GM12878 (cell line): ENCODE measurements around the gene PPA1. TPM values are rescaled to one million over a fixed set of nuclear protein-coding genes. Genes with fewer than 3 reads are reported as not detected.

ENCODE experiments used
- ATAC-seq: fragments of 200-7000 bp; cut with Tn5 transposase; 3 replicates; pipeline ENCODE4 v1.9.1; 2020; ENCODE audit warnings: mild to moderate bottlenecking, moderate library complexity
- BruUV-seq: library from RNA; stranded (reverse); fragments of 400-500 nt; replicated peaks from 2 replicates; lab custom pipeline; 2021; lab: Mats Ljungman, UMichigan
- CTCF ChIA-PET: fragments of 300-600 bp; sonication (Branson Sonifier 250); formaldehyde crosslinking; extraction: SDS; loops from one replicate; lab custom pipeline; 2021; ENCODE audit warnings: inconsistent platforms; lab: Yijun Ruan, JAX
- POLR2A ChIA-PET: fragments of 350-600 bp; formaldehyde crosslinking; extraction: SDS; loops from one replicate; lab custom pipeline; 2021; ENCODE audit warnings: inconsistent platforms; lab: Charles Lee
- RAD21 ChIA-PET: fragments of 300-600 bp; sonication (Branson Sonifier 250); formaldehyde crosslinking; loops from one replicate; lab custom pipeline; 2023; ENCODE audit warnings: antibody characterized with exemption; ENCODE audit not compliant: unreplicated experiment; lab: Charles Lee
- SMC1A ChIA-PET: fragments of 300-600 bp; sonication (Branson Sonifier 250); formaldehyde crosslinking; loops from one replicate; lab custom pipeline; 2023; ENCODE audit not compliant: unreplicated experiment, uncharacterized antibody; lab: Charles Lee
- DNase-seq: peaks from one replicate; pipeline ENCODE4 v3.0.0-alpha.2; 2011; ENCODE audit warnings: low read depth, low spot score
- FAIRE-seq: peaks from 3 replicates; lab custom pipeline; 2011; peaks lifted over from hg19 to GRCh38; lab: Jason Lieb, UNC
- H2AFZ ChIP-seq: 2 replicates; pipeline ENCODE4 v1.6.0; 2011; ENCODE audit warnings: low read depth, low read length, control low read depth; ENCODE audit not compliant: control insufficient read depth
- H3K27ac ChIP-seq: 2 replicates; pipeline ENCODE4 v1.5.1; 2011; ENCODE audit warnings: control low read depth; ENCODE audit not compliant: control insufficient read depth, insufficient read depth
- H3K27me3 ChIP-seq, 2 experiments: replicated peaks in 1 of 2; 2 replicates each; pipeline versions ENCODE4 v1.6.0 to v1.6.1; 2011; ENCODE audit warnings: low read length in 1 of 2; ENCODE audit not compliant: control insufficient read depth in 2 of 2, insufficient read depth in 2 of 2
- H3K36me3 ChIP-seq, 2 experiments: 2 replicates each; pipeline ENCODE4 v1.5.1; 2011; ENCODE audit warnings: low read length in 1 of 2; ENCODE audit not compliant: control insufficient read depth in 2 of 2, insufficient read depth in 2 of 2
- H3K4me1 ChIP-seq: 2 replicates; pipeline ENCODE4 v1.6.1; 2011; ENCODE audit warnings: mild to moderate bottlenecking, low read length, moderate library complexity, mixed read lengths; ENCODE audit not compliant: control insufficient read depth, insufficient read depth
- H3K4me2 ChIP-seq: 2 replicates; pipeline ENCODE4 v1.6.0; 2011; ENCODE audit warnings: control low read depth; ENCODE audit not compliant: control insufficient read depth, insufficient read depth
- H3K4me3 ChIP-seq: fragments of 200-600 bp; sonication (generic); 2 replicates; pipeline ENCODE4 v1.5.1; 2016
- H3K79me2 ChIP-seq: 2 replicates; pipeline ENCODE4 v1.6.0; 2011; ENCODE audit warnings: low read length; ENCODE audit not compliant: control insufficient read depth, insufficient read depth
- H3K9ac ChIP-seq: 2 replicates; pipeline ENCODE4 v1.8.0; 2011; ENCODE audit warnings: low read length, control low read depth, mixed read lengths; ENCODE audit not compliant: control insufficient read depth, insufficient read depth
- H3K9me3 ChIP-seq: replicated peaks from 3 replicates; pipeline ENCODE4 v1.5.1; 2011; ENCODE audit warnings: mild to moderate bottlenecking, low read length; ENCODE audit not compliant: control insufficient read depth, insufficient read depth
- H4K20me1 ChIP-seq: 2 replicates; pipeline ENCODE4 v1.6.0; 2011; ENCODE audit not compliant: control insufficient read depth, insufficient read depth
- IKZF2 ChIP-seq, 2 experiments: fragments of 450-650 bp; IDR thresholded peaks; 2 replicates each; pipeline ENCODE4 v1.6.1; 2017; ENCODE audit warnings: mild to moderate bottlenecking in 2 of 2, moderate library complexity in 2 of 2
- MEF2B ChIP-seq: fragments of 450-650 bp; IDR thresholded peaks from 2 replicates; pipeline ENCODE4 v1.6.1; 2018; ENCODE audit warnings: mild to moderate bottlenecking, moderate library complexity; ENCODE audit not compliant: partially characterized antibody, poor library complexity, severe bottlenecking
- NRF1 ChIP-seq: conservative IDR thresholded peaks from 2 replicates; pipeline ENCODE4 v1.6.1; 2011; ENCODE audit warnings: mild to moderate bottlenecking, low read depth, low read length, improper control_type of control experiment
- RUNX3 ChIP-seq: IDR thresholded peaks from 2 replicates; pipeline ENCODE4 v1.6.1; 2012; ENCODE audit warnings: low read length, inconsistent platforms
- SMAD5 ChIP-seq: IDR thresholded peaks from 2 replicates; pipeline ENCODE4 v1.6.1; 2016; ENCODE audit warnings: antibody characterized with exemption, low read depth
- ZNF622 ChIP-seq: fragments of 450-650 bp; IDR thresholded peaks from 2 replicates; pipeline ENCODE4 v1.6.1; 2017; ENCODE audit warnings: mild to moderate bottlenecking, inconsistent platforms
- ZNF687 ChIP-seq: fragments of 450-650 bp; IDR thresholded peaks from 2 replicates; pipeline ENCODE4 v1.6.1; 2017; ENCODE audit warnings: mild to moderate bottlenecking, moderate library complexity
- WGBS: methylation state at CpG from one replicate; pipeline ENCODE4 v1.1.6; 2016; ENCODE audit warnings: low lambda C conversion rate; ENCODE audit not compliant: insufficient replicate concordance, insufficient coverage; ENCODE audit errors: missing lambda C conversion rate; 5-methylcytosine and 5-hydroxymethylcytosine counted together
- in situ Hi-C: fragments of 300-500 bp; cut with MboI; formaldehyde crosslinking; loops from 9 replicates; pipeline ENCODE4 v1.14.3; 2018; ENCODE audit warnings: mixed read lengths
- intact Hi-C: fragments of 100-400 bp; cut with micrococcal nuclease; formaldehyde crosslinking; loops from one replicate; pipeline ENCODE4 v1.14.2; 2022; ENCODE audit not compliant: unreplicated experiment
- polyA plus RNA-seq, 11 experiments: library from polyadenylated mRNA; depleted of rRNA in 4 of 11; unstranded in 6 of 11; stranded (reverse) in 5 of 11; fragments of >200 nt; fragmentation: Nextera tagmentation in 4 of 11; fragmentation: Illumina TruSeq in 1 of 11; extraction: Ambion mirVana in 4 of 11; extraction: Trizol in 1 of 11; gene quantifications; 1 replicate in 1 of 11; 2 replicates in 10 of 11; pipeline versions ENCODE4 v1.2.1 to v1.2.3, GENCODE V29; 2011 to 2016; ENCODE audit warnings: inconsistent platforms in 2 of 11, missing spikeins in 2 of 11, low read depth in 1 of 11
- total RNA-seq, 4 experiments: library from RNA; depleted of rRNA in 3 of 4; stranded (reverse); fragments of >200 nt in 3 of 4; fragmentation: Illumina TruSeq in 1 of 4; extraction: Trizol in 1 of 4; gene quantifications; 2 replicates each; pipeline versions ENCODE4 v1.2.1 to v1.2.3, GENCODE V29; 2013 to 2021

Gene PPA1
- total and polyA plus RNA-seq, 10 of the 15 experiments (the other 5 are each of a cell fraction or from before 2014, with no cell fraction given): 224 to 452 (median 346) TPM

DNA sequence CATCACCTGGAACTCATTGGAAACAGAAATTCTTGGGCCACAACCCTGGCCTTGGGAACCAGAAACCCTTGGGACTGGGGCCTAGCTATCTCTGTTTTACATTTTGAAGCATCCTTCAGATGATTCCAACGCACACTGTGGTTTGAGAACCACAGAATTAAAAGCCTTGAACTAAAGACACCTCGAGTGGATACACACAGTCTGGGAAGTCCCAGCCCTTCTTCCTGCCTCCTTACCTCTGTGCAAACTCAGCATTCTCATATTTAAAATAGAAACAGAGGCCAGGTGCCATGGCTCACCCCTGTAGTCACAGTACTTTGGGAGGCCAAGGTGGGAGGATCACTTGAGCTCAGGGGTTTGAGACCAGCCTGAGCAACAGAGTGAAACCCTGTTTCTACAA lies 37.7 kb upstream of the PPA1 start:
- FAIRE-seq (no peak), DNase-seq (peak; percentile 24), ATAC-seq (peak; percentile 42)
- Histone ChIP-seq H3K4me3 (no peak overlapping the region), H3K79me2 (no peaks in the 10 kb centered on the region), H3K9ac (peak overlapping the region; percentile 8; the same call in 1 of the 2 replicates), H3K4me2 (peak overlapping the region; percentile 26; the same call in 1 of the 2 replicates), H2AFZ (peak overlapping the region; percentile 5), H3K27ac (no peak overlapping the region; the same call in 1 of the 2 replicates), H3K9me3 (no peaks in the 10 kb centered on the region; the same call in 2 of the 3 replicates), H3K36me3 (no peaks in the 10 kb centered on the region), H3K4me1 (peaks cover 31% of the 10 kb centered on the region), H4K20me1 (no peaks in the 10 kb centered on the region), H3K27me3 (no peaks in the 10 kb centered on the region)
- no peak for TF ChIP-seq NRF1
- no peak for TF ChIP-seq MEF2B
- no peak for TF ChIP-seq SMAD5
- peak; percentile 33; the same call in 1 of the 2 replicates for TF ChIP-seq ZNF687
- peak; percentile 59 for TF ChIP-seq RUNX3
- peak in 1 of 2 experiments; percentile 22; a peak in 1 of 4 replicates for TF ChIP-seq IKZF2 (IDR thresholded peaks at IDR 0.05)
- no peak for TF ChIP-seq ZNF622
- SMC1A ChIA-PET: interaction anchor here (1.1 to 12.9 kb wide), 11 partner anchors 22 to 135 kb away, joined by 3 to 274 read pairs (median 6); partner anchors contain the start of gene PPA1
- intact Hi-C loops (loop anchor here (5.0 kb wide), 1 partner anchor 39 kb away; the partner anchor contains the start of gene PPA1), in situ Hi-C loops (loop anchor here (5.0 kb wide), 1 partner anchor 86 kb away; no protein-coding TSS in a partner anchor)
- POLR2A ChIA-PET: interaction anchor here (0.6 to 3.6 kb wide), 9 partner anchors 22 to 219 kb away, joined by 3 to 20 read pairs (median 3); partner anchors contain the start of gene TYSND1
- CTCF ChIA-PET: interaction anchor here (0.8 to 18.7 kb wide), 8 partner anchors 10 to 212 kb away, joined by 3 to 756 read pairs (median 14); partner anchors contain the start of gene PPA1
- BruUV-seq: no TSS peak
- RAD21 ChIA-PET: interaction anchor here (1.3 to 8.2 kb wide), 6 partner anchors 22 to 93 kb away, joined by 4 to 90 read pairs (median 32); partner anchors contain the start of gene PPA1
- WGBS: 0% methylated on average over 2 of the region's 2 CpGs
